KMS-11 (cell line): ENCODE results near the gene ADGRG6.
"Not testable (repeated sequence)": the region's sequence is repeated elsewhere in the genome, so short reads cannot be mapped to it uniquely, and the experiment has no call there.

Experiments used
- H2AFZ ChIP-seq: fragments of 200-600 bp; sonication (generic); 2 replicates; pipeline ENCODE4 v1.6.1; 2016; ENCODE audit warnings: antibody characterized with exemption, mixed run types, low read depth
- H3K27ac ChIP-seq: fragments of 200-600 bp; sonication (generic); 2 replicates; pipeline ENCODE4 v1.6.1; 2016; ENCODE audit warnings: mild to moderate bottlenecking, mixed run types
- H3K27me3 ChIP-seq: fragments of 200-600 bp; sonication (generic); 2 replicates; pipeline ENCODE4 v1.6.1; 2017; ENCODE audit warnings: mild to moderate bottlenecking, low read depth, mixed run types, moderate library complexity; ENCODE audit not compliant: insufficient read depth
- H3K36me3 ChIP-seq: fragments of 200-600 bp; sonication (generic); 2 replicates; pipeline ENCODE4 v1.6.1; 2017; ENCODE audit warnings: mild to moderate bottlenecking, mixed run types; ENCODE audit not compliant: insufficient read depth
- H3K4me1 ChIP-seq: fragments of 200-600 bp; sonication (generic); 2 replicates; pipeline ENCODE4 v1.6.1; 2016; ENCODE audit warnings: mild to moderate bottlenecking, low read depth, mixed run types; ENCODE audit not compliant: poor library complexity, severe bottlenecking
- H3K4me2 ChIP-seq: fragments of 200-600 bp; sonication (generic); 2 replicates; pipeline ENCODE4 v1.7.0; 2016; ENCODE audit warnings: mild to moderate bottlenecking, mixed run types
- H3K4me3 ChIP-seq: fragments of 200-600 bp; sonication (generic); IDR thresholded peaks from 2 replicates; pipeline ENCODE4 v1.6.1; 2017; ENCODE audit warnings: low read depth, low read length, mixed read lengths; ENCODE audit not compliant: insufficient read depth
- H3K79me2 ChIP-seq: fragments of 200-600 bp; sonication (generic); 2 replicates; pipeline ENCODE4 v1.6.1; 2016; ENCODE audit warnings: low read depth, mixed run types; ENCODE audit not compliant: insufficient read depth
- H3K9ac ChIP-seq: fragments of 200-600 bp; sonication (generic); 2 replicates; pipeline ENCODE4 v1.6.1; 2016; ENCODE audit warnings: mild to moderate bottlenecking, mixed run types
- H4K20me1 ChIP-seq: fragments of 200-600 bp; sonication (generic); 2 replicates; pipeline ENCODE4 v1.6.1; 2016; ENCODE audit warnings: mild to moderate bottlenecking, mixed run types; ENCODE audit not compliant: insufficient read depth
- CTCF ChIP-seq: fragments of 200-600 bp; sonication (generic); conservative IDR thresholded peaks from 2 replicates; pipeline ENCODE4 v1.6.1; 2017; ENCODE audit warnings: low read depth, mild to moderate bottlenecking, antibody characterized with exemption, low read length, moderate library complexity, mixed read lengths

Gene ADGRG6

GRCh38 chr6:142279350-142280180, 22.2 kb upstream of the ADGRG6 start:
- Histone ChIP-seq H4K20me1 (no peaks in the 10 kb centered on the region), H3K9ac (no peak overlapping the region), H3K36me3 (no peaks in the 10 kb centered on the region), H3K79me2 (no peaks in the 10 kb centered on the region), H3K4me3 (no peak overlapping the region), H2AFZ (no peak overlapping the region), H3K4me1 (no peaks in the 10 kb centered on the region), H3K4me2 (no peak overlapping the region), H3K27me3 (no peaks in the 10 kb centered on the region), H3K27ac (no peak overlapping the region)
- no peak for TF ChIP-seq CTCF

- no peaks in the 10 kb centered on the region for H3K79me2 ChIP-seq
- no peaks in the 10 kb centered on the region for H3K4me1 ChIP-seq
- no peaks in the 10 kb centered on the region for H3K36me3 ChIP-seq
- no peak overlapping the region for H3K4me3 ChIP-seq
- no peak overlapping the region for H2AFZ ChIP-seq
- no peak overlapping the region for H3K9ac ChIP-seq
- no peaks in the 10 kb centered on the region for H4K20me1 ChIP-seq
- no peak overlapping the region for H3K4me2 ChIP-seq
- no peak overlapping the region for H3K27ac ChIP-seq
- TF ChIP-seq CTCF = no peak
- no peaks in the 10 kb centered on the region for H3K27me3 ChIP-seq
These were observed 21.5 kb upstream of the ADGRG6 start for GRCh38 chr6:142280265-142280664.

- no peak overlapping the region for H3K4me2 ChIP-seq
These were observed 20.9 kb upstream of the ADGRG6 start for GRCh38 chr6:142280927-142281326.

GRCh38 chr6:142283138-142283537, 18.7 kb upstream of the ADGRG6 start:
- not testable (repeated sequence) for H3K36me3 ChIP-seq, H3K79me2 ChIP-seq, H3K4me2 ChIP-seq, H3K27ac ChIP-seq, H3K9ac ChIP-seq, H2AFZ ChIP-seq, H4K20me1 ChIP-seq, H3K27me3 ChIP-seq, H3K4me3 ChIP-seq, H3K4me1 ChIP-seq

More at GRCh38 chr6:142280927-142281326, 20.9 kb upstream of the ADGRG6 start:
- H3K27ac ChIP-seq = no peak overlapping the region
- no peaks in the 10 kb centered on the region for H3K79me2 ChIP-seq
- no peaks in the 10 kb centered on the region for H3K27me3 ChIP-seq
- H2AFZ ChIP-seq = no peak overlapping the region
- TF ChIP-seq CTCF = no peak
- no peaks in the 10 kb centered on the region for H3K36me3 ChIP-seq
- no peak overlapping the region for H3K4me3 ChIP-seq
- no peak overlapping the region for H3K9ac ChIP-seq
- H4K20me1 ChIP-seq = no peaks in the 10 kb centered on the region
- no peaks in the 10 kb centered on the region for H3K4me1 ChIP-seq

GRCh38 chr6:142284419-142284818, 17.4 kb upstream of the ADGRG6 start:
- Histone ChIP-seq H3K9ac (no peak overlapping the region), H3K4me2 (no peak overlapping the region), H3K79me2 (no peaks in the 10 kb centered on the region), H4K20me1 (no peaks in the 10 kb centered on the region), H3K27me3 (no peaks in the 10 kb centered on the region), H3K36me3 (no peaks in the 10 kb centered on the region), H3K4me3 (no peak overlapping the region), H2AFZ (no peak overlapping the region), H3K4me1 (peaks cover 11% of the 10 kb centered on the region), H3K27ac (no peak overlapping the region)
- no peak for TF ChIP-seq CTCF
